Measurements from ENCODE around the gene DUT. TPM values are rescaled to one million over a fixed set of nuclear protein-coding genes. Genes with fewer than 3 reads are reported as not detected.

Gene DUT
- polyA plus RNA-seq, 3 donors: 43.8 to 71.9 (median 62.3) TPM

DNA sequence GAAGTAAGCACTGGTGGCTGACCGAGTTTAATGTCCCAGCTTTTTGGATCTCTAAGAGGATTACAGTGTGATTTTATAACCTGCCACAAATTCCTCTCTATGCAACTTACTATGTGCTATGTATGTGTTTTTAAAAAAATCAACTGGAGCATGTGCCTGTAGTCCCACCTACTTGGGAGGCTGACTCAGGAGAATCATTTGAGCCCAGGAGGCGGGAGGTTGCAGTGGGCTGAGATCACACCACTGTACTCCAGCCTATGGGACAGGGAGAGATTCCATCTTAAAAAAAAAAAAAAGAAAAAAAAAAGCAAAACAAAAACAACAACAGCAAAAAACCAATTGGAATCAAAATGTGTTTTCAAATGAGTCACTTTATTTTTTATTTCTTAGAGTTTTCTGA is 29.6 kb downstream of the DUT start:
- intact Hi-C loops (cut with micrococcal nuclease): no loop called here

DNA sequence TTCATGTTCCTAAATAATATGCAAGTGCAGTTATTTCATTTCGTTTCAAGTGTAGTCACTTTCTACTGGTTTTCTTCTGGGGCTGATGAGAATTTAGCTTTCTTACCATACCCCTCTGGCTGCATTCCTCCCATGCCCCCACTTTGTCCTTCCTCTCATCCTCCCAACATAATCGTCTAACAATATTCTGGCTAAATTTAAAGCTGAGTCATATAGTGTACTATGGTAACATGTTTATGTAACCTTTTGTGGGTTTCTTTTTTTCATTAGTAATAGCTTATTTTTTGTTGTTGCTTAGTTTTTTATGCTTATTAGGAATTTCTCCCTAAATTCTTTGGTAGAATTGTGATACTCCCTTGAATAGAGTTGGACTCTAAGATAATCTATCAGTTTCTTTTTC is 30.5 kb downstream of the DUT start:
- no peaks in the 10 kb centered on the region for H3K36me3 Mint-ChIP-seq
- Histone ChIP-seq H3K27ac (ENCODE audit: low read depth in 1 of 2, low read length in 2 of 2) (no peak overlapping the region), H3K79me2 (ENCODE audit: insufficient read depth, low read length) (no peaks in the 10 kb centered on the region), H4K20me1 (ENCODE audit: insufficient read depth, low read length) (no peaks in the 10 kb centered on the region), H3K36me3 (replicated peaks in 1 of 2; ENCODE audit: control insufficient read depth in 1 of 2, insufficient read depth in 2 of 2, low read length in 2 of 2) (no peaks in the 10 kb centered on the region), H3K27me3 (ENCODE audit: control insufficient read depth in 2 of 2, insufficient read depth in 2 of 2, low read length in 2 of 2) (peaks cover 0 to 2% of the 10 kb centered on the region in 2 donors), H2AFZ (ENCODE audit: insufficient read depth, low read depth, low read length, poor library complexity, severe bottlenecking) (no peak overlapping the region), H3K4me3 (replicated peaks in 1 of 3; ENCODE audit: low read depth in 2 of 3, low read length in 3 of 3) (no peak overlapping the region), H3K4me1 (ENCODE audit: control insufficient read depth in 1 of 2, insufficient read depth in 2 of 2, low read length in 2 of 2) (no peaks in the 10 kb centered on the region), H3K9me3 (replicated peaks in 1 of 2; ENCODE audit: control insufficient read depth in 1 of 2, insufficient read depth in 1 of 2, low read length in 2 of 2) (no peaks in the 10 kb centered on the region), H3K9ac (ENCODE audit: insufficient read depth, low read length, poor library complexity, severe bottlenecking) (no peak overlapping the region), H3K4me2 (replicated peaks; ENCODE audit: extremely low read depth, low read length, poor library complexity, severe bottlenecking) (no peak overlapping the region)
- TF ChIP-seq, protein P1, sequence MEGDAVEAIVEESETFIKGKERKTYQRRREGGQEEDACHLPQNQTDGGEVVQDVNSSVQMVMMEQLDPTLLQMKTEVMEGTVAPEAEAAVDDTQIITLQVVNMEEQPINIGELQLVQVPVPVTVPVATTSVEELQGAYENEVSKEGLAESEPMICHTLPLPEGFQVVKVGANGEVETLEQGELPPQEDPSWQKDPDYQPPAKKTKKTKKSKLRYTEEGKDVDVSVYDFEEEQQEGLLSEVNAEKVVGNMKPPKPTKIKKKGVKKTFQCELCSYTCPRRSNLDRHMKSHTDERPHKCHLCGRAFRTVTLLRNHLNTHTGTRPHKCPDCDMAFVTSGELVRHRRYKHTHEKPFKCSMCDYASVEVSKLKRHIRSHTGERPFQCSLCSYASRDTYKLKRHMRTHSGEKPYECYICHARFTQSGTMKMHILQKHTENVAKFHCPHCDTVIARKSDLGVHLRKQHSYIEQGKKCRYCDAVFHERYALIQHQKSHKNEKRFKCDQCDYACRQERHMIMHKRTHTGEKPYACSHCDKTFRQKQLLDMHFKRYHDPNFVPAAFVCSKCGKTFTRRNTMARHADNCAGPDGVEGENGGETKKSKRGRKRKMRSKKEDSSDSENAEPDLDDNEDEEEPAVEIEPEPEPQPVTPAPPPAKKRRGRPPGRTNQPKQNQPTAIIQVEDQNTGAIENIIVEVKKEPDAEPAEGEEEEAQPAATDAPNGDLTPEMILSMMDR (IDR thresholded peaks at IDR 0.05): no peak
- intact Hi-C loops (cut with micrococcal nuclease): no loop called here
- peaks cover 12% of the 10 kb centered on the region for H3K4me1 Mint-ChIP-seq
- no CpG with 5 or more reads among the region's 2 CpGs for WGBS (ENCODE audit: insufficient coverage)
- H3K4me3 Mint-ChIP-seq: no peak overlapping the region
- DNase-seq: no peak
- no peaks in the 10 kb centered on the region for H3K27me3 Mint-ChIP-seq (ENCODE audit: low read depth in 3 of 3)
- no peak overlapping the region for H3K27ac Mint-ChIP-seq
- peaks cover 0 to 3% (median 0%) of the 10 kb centered on the region in 7 donors for H3K9me3 Mint-ChIP-seq

More for the DNA sequence above, 29.6 kb downstream of the DUT start:
- Mint-ChIP-seq H3K4me1 (peaks cover 12% of the 10 kb centered on the region), H3K27ac (no peak overlapping the region), H3K4me3 (no peak overlapping the region), H3K36me3 (no peaks in the 10 kb centered on the region), H3K9me3 (peaks cover 0 to 3% (median 0%) of the 10 kb centered on the region in 7 donors), H3K27me3 (ENCODE audit: low read depth in 3 of 3) (no peaks in the 10 kb centered on the region)
- H3K79me2 ChIP-seq (ENCODE audit: insufficient read depth, low read length): no peaks in the 10 kb centered on the region
- no peaks in the 10 kb centered on the region for H3K9me3 ChIP-seq (replicated peaks in 1 of 2; ENCODE audit: control insufficient read depth in 1 of 2, insufficient read depth in 1 of 2, low read length in 2 of 2)
- no peaks in the 10 kb centered on the region for H4K20me1 ChIP-seq (ENCODE audit: insufficient read depth, low read length)
- H3K27me3 ChIP-seq (ENCODE audit: control insufficient read depth in 2 of 2, insufficient read depth in 2 of 2, low read length in 2 of 2): peaks cover 0 to 2% of the 10 kb centered on the region in 2 donors
- no peak overlapping the region for H2AFZ ChIP-seq (ENCODE audit: insufficient read depth, low read depth, low read length, poor library complexity, severe bottlenecking)
- TF ChIP-seq, protein P1 (IDR thresholded peaks at IDR 0.05): no peak
- no peak overlapping the region for H3K27ac ChIP-seq (ENCODE audit: low read depth in 1 of 2, low read length in 2 of 2)
- no peak overlapping the region for H3K4me2 ChIP-seq (replicated peaks; ENCODE audit: extremely low read depth, low read length, poor library complexity, severe bottlenecking)
- no peaks in the 10 kb centered on the region for H3K4me1 ChIP-seq (ENCODE audit: control insufficient read depth in 1 of 2, insufficient read depth in 2 of 2, low read length in 2 of 2)
- H3K4me3 ChIP-seq (replicated peaks in 1 of 3; ENCODE audit: low read depth in 2 of 3, low read length in 3 of 3): no peak overlapping the region
- DNase-seq: no peak
- H3K9ac ChIP-seq (ENCODE audit: insufficient read depth, low read length, poor library complexity, severe bottlenecking): no peak overlapping the region
- no peaks in the 10 kb centered on the region for H3K36me3 ChIP-seq (replicated peaks in 1 of 2; ENCODE audit: control insufficient read depth in 1 of 2, insufficient read depth in 2 of 2, low read length in 2 of 2)
- WGBS (ENCODE audit: insufficient coverage): no CpG with 5 or more reads among the region's 2 CpGs
